Measurements from ENCODE around the gene ANTXR1.

Gene ANTXR1

GRCh38 chr2:69097148-69097610 is 84.2 kb downstream of the ANTXR1 start:
- H3K4me3 ChIP-seq (ENCODE audit: low read depth, low read length) = no peak overlapping the region
- no peak for TF ChIP-seq CTCF (IDR thresholded peaks at IDR 0.05; ENCODE audit: insufficient read depth, low read depth, low read length, missing control alignments)
- no peak for DNase-seq (ENCODE audit: low read depth)

DNA sequence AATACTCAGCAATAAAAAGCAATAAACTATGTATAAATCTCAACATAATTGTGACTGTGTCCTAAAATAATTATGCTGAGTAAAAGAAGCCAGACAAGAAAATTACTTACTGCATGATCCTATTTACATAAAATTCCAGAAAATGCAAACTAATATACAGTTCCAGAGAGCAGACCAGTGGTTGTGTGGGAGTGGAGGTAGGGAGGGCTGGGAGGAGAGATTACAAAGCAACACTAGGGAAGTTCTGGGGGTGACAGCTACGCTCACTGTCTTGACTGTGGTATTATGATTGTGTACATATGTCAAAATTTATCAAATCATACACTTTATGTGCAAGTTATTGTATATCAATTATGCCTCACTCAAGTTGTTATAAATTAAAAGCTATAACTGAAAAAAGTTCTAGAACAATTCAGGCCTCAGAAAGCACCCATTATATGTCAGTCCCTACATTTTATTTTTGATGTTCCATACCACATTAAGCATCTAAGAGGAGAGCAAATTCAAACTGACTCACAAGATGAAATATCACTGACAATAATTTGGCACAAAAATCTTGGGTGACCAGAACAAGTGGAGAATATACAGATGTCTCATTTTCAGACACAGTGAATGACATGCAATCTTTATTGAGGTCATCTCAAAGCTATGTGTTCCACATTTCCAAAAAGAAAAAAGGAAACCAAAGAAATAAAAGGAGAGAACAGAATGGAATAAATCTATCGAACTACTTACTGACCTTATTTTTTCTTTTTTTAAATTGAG is 85.1 kb downstream of the ANTXR1 start:
- no peak for TF ChIP-seq CTCF (IDR thresholded peaks at IDR 0.05; ENCODE audit: insufficient read depth, low read depth, low read length, missing control alignments)
- H3K4me3 ChIP-seq (ENCODE audit: low read depth, low read length) = no peak overlapping the region
- DNase-seq (ENCODE audit: low read depth) = no peak

GRCh38 chr2:69099541-69099940 is 86.6 kb downstream of the ANTXR1 start:
- TF ChIP-seq CTCF (IDR thresholded peaks at IDR 0.05; ENCODE audit: insufficient read depth, low read depth, low read length, missing control alignments) = no peak
- no peak overlapping the region for H3K4me3 ChIP-seq (ENCODE audit: low read depth, low read length)
- DNase-seq (ENCODE audit: low read depth) = no peak

- no peak overlapping the region for H3K4me3 ChIP-seq (ENCODE audit: low read depth, low read length)
- no peak for TF ChIP-seq CTCF (IDR thresholded peaks at IDR 0.05; ENCODE audit: insufficient read depth, low read depth, low read length, missing control alignments)
- no peak for DNase-seq (ENCODE audit: low read depth)
Observed at GRCh38 chr2:69100220-69100723, 87.3 kb downstream of the ANTXR1 start.

DNA sequence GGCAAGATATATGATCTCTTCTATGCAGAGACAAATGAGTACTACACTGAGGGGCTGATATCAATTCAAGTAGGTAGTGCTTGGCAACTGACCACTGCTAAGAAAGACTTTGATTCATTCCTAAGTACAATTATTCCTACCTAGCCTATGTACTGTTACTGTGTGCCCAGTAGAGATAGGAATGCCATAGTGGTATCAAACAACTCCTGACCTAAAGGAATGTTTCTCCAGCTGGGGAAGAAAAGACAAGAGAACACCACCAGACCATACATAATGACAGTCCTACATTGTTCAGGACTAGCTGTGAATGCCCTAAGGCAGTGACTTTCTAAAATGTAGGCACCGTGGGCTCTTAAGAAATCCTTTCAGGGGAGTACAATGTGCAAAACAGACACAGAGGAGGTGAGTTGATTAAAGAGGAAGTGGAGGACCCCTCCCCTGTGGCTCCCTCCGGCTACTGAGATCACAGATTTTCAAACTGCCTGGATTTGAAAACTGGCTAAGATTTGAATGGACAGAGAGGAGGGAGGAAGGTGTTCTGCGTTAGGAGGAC is 89.1 kb downstream of the ANTXR1 start:
- no peak for DNase-seq (ENCODE audit: low read depth)
- no peak overlapping the region for H3K4me3 ChIP-seq (ENCODE audit: low read depth, low read length)
- TF ChIP-seq CTCF (IDR thresholded peaks at IDR 0.05; ENCODE audit: insufficient read depth, low read depth, low read length, missing control alignments) = no peak

- no peak for DNase-seq (ENCODE audit: low read depth)
- TF ChIP-seq CTCF (IDR thresholded peaks at IDR 0.05; ENCODE audit: insufficient read depth, low read depth, low read length, missing control alignments) = no peak
- H3K4me3 ChIP-seq (ENCODE audit: low read depth, low read length) = no peak overlapping the region
Observed at GRCh38 chr2:69103419-69103818, 90.4 kb downstream of the ANTXR1 start.

Measured in GM12865 (cell line).